Psoas muscle (tissue), 8 donors: ENCODE data around the gene BBS9. TPM values are rescaled to one million over a fixed set of nuclear protein-coding genes. Genes with fewer than 3 reads are reported as not detected.

Experiments used
- ATAC-seq, 4 donors: fragments of 200-7000 bp; cut with Tn5 transposase; one replicate each; pipeline ENCODE4 v1.9.1; 2020; ENCODE audit warnings: moderate library complexity in 3 of 4, mild to moderate bottlenecking in 2 of 4
- DNase-seq, 2 donors: peaks; one replicate each; pipeline ENCODE4 v3.0.0-alpha.2; 2020
- H3K27ac ChIP-seq: fragments of 200-600 bp; one replicate; pipeline ENCODE4 v1.8.0; 2022
- H3K27me3 ChIP-seq, 3 donors: fragments of 200-600 bp in 1 of 3; one replicate each; pipeline versions ENCODE4 v1.6.1 to v1.8.0; 2013 to 2022; ENCODE audit warnings: low read length in 2 of 3, mild to moderate bottlenecking in 2 of 3, moderate library complexity in 1 of 3; ENCODE audit not compliant: insufficient read depth in 3 of 3
- H3K36me3 ChIP-seq, 2 donors: fragments of 200-600 bp in 1 of 2; one replicate each; pipeline versions ENCODE4 v1.6.1 to v1.8.0; 2013 to 2022; ENCODE audit warnings: low read depth in 1 of 2, mild to moderate bottlenecking in 1 of 2, moderate library complexity in 1 of 2; ENCODE audit not compliant: insufficient read depth in 1 of 2
- H3K4me1 ChIP-seq: fragments of 200-600 bp; one replicate; pipeline ENCODE4 v1.8.0; 2022
- H3K4me3 ChIP-seq: fragments of 200-600 bp; one replicate; pipeline ENCODE4 v1.8.0; 2022; ENCODE audit warnings: mild to moderate bottlenecking
- H3K9me3 ChIP-seq: fragments of 200-600 bp; one replicate; pipeline ENCODE4 v1.8.0; 2022
- WGBS, 3 donors: extraction: QIAGEN DNeasy Blood & Tissue Kit; methylation state at CpG; one replicate each; pipeline versions ENCODE4 v1.1.6 to v1.1.7; 2013; 5-methylcytosine and 5-hydroxymethylcytosine counted together
- intact Hi-C, 2 donors: fragments of 100-400 bp; cut with DNase I; formaldehyde crosslinking; loops; one replicate each; pipeline versions ENCODE4 v1.11.0 to v1.14.2; 2022
- polyA plus RNA-seq, 3 donors: library from polyadenylated mRNA; stranded (reverse); fragments of 200-250 nt; gene quantifications; one replicate each; pipeline ENCODE4 v1.2.3, GENCODE V29; 2013
- total RNA-seq, 4 donors: library from RNA; stranded (reverse); fragmentation: NEBNext Ultra II Directional in 2 of 4; extraction: Animal tissue kit (Norgen Biotek cat#: 25700) in 2 of 4; gene quantifications; one replicate each; pipeline versions ENCODE4 v1.2.1 to v1.2.4, GENCODE V29; 2021 to 2023
- TF ChIP-seq, protein P1 (sequence below): fragments of 200-600 bp; IDR thresholded peaks from one replicate; pipeline ENCODE4 v1.8.0; 2022; ENCODE audit warnings: antibody characterized with exemption
- donor health status: healthy with polysubstance abuse.
- donor health status: DM: no; HTN: no; CAD: no; lungs with moderate emphysema.
- donor health status: Bipolar disorder and iron deficiency.
- donor health status: healthy.
- donor health status: DM: yes; HTN: yes; CAD: no.
- donor health status: DM: no; HTN: no; CAD: no.
- donor health status: DM: no; HTN: no; CAD: no.
- donor health status: DM: yes; HTN: yes; CAD: no.

The BBS9 gene
- total and polyA plus RNA-seq, 7 donors: 2.7 to 7.3 (median 4.1) TPM

DNA sequence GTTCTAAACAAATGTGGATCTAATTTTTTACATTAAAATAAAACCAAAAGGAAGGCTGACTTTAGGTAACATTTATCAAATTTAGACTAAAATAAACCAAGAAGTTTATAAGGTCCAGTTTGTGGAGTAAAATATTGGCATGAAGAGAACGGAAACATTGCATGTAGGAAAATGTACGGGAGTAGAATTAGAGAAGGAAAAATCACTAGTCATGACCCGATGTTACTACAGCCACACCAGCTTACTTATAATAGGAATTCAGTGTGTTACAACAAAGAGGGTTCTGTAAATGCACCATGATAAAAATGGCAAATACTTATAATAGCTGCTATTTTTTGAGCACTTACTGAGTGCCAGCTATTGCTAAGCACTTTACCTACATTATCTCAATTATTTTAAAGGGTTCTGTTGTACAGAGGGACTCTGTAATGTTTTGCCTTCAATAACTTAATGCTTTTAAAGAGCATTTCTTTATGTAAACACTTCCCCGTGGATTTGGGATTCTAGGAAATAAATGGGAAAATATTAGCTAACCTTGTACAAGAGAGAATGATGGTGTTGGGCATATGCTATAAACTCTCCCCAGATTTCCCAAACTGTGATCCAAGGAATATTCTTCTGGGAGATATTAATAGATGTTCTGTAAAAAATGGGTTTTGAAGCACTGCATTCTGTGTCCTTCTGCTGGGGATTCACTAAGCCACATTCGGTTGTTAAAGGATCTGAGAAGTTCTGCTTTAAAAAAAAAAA is 296.7 kb downstream of the BBS9 start:
- DNase-seq (no peak), ATAC-seq (no peak)
- intact Hi-C loops: no loop called here
- H3K36me3 ChIP-seq: no peaks in the 10 kb centered on the region
- TF ChIP-seq, protein P1, sequence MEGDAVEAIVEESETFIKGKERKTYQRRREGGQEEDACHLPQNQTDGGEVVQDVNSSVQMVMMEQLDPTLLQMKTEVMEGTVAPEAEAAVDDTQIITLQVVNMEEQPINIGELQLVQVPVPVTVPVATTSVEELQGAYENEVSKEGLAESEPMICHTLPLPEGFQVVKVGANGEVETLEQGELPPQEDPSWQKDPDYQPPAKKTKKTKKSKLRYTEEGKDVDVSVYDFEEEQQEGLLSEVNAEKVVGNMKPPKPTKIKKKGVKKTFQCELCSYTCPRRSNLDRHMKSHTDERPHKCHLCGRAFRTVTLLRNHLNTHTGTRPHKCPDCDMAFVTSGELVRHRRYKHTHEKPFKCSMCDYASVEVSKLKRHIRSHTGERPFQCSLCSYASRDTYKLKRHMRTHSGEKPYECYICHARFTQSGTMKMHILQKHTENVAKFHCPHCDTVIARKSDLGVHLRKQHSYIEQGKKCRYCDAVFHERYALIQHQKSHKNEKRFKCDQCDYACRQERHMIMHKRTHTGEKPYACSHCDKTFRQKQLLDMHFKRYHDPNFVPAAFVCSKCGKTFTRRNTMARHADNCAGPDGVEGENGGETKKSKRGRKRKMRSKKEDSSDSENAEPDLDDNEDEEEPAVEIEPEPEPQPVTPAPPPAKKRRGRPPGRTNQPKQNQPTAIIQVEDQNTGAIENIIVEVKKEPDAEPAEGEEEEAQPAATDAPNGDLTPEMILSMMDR: no peak
- no peak overlapping the region for H3K4me3 ChIP-seq
- H3K4me1 ChIP-seq: peaks cover 4% of the 10 kb centered on the region
- no peak overlapping the region for H3K27ac ChIP-seq
- 66 to 77% (median 72%) methylated on average over 5 of the region's 5 CpGs for WGBS, 3 donors
- no peaks in the 10 kb centered on the region for H3K9me3 ChIP-seq
- no peaks in the 10 kb centered on the region for H3K27me3 ChIP-seq

DNA sequence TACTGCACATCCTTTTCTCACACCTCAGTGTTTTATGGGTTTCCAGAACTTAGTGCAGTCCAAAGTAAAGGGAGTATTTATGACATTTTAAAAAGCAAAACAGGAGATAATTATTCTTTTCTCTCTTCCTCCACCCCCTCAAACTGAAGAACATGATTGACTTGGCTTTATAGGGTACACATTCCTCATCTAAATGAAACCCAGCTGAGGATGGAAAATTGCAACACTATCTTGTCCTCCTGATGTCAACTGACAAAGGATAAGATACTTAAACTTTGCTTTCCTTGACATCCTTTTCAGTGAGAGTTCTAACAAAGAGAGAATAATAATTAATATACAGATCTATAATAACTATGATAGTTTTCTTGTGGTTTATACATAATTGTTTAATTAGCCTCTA is 299.1 kb downstream of the BBS9 start:
- no peak overlapping the region for H3K27ac ChIP-seq
- no peak for DNase-seq
- ATAC-seq: no peak
- no peaks in the 10 kb centered on the region for H3K27me3 ChIP-seq
- TF ChIP-seq, protein P1: no peak
- peaks cover 4% of the 10 kb centered on the region for H3K4me1 ChIP-seq
- no peaks in the 10 kb centered on the region for H3K9me3 ChIP-seq
- intact Hi-C loops: no loop called here
- H3K4me3 ChIP-seq: no peak overlapping the region
- H3K36me3 ChIP-seq: no peaks in the 10 kb centered on the region

DNA sequence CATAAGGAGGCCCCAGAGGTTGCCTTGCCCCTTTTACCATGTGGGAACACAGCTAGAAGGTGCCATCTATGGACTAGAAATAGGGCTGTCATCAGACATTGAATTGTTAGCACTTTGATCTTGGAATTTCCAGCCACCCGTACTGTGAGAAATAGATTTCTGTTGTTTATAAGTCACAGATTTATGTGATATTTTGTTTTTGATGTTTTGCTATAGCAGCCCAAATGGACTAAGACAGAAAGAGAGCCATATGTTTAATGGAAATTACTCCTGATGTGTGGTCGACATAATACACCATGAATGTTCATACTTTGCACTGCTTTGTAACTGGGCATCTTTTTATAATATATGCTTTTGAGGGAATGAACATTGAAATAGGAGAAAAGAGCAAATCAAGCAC is 302.2 kb downstream of the BBS9 start:
- intact Hi-C loops: no loop called here
- no peak for ATAC-seq

DNA sequence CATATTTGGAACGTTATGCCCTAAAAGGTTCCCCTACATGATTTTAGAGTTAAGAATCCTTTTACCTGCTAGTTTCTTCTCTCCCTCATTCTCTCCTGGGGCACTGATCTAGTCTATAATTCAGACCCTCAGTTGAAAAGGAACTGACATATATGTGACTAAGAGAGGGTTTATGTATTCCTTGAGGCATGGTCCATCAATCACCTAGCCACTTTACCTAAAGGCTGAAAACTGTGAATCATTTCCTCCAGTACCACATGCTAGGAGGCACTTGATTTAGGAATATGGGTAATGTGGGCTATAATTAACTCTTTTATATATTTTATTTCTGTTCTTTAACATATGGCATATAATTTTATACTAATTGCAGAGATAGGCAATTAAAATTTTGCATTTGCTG is 303.5 kb downstream of the BBS9 start:
- H3K4me1 ChIP-seq: peaks cover 13% of the 10 kb centered on the region
- no peaks in the 10 kb centered on the region for H3K27me3 ChIP-seq
- ATAC-seq (no peak), DNase-seq (no peak)
- TF ChIP-seq, protein P1: no peak
- H3K36me3 ChIP-seq: no peaks in the 10 kb centered on the region
- no peaks in the 10 kb centered on the region for H3K9me3 ChIP-seq
- H3K27ac ChIP-seq: no peak overlapping the region
- 85 to 94% (median 94%) methylated on average over 1 of the region's 1 CpG for WGBS, 3 donors
- H3K4me3 ChIP-seq: no peak overlapping the region
- intact Hi-C loops: no loop called here

More for the DNA sequence above, 302.2 kb downstream of the BBS9 start:
- Histone ChIP-seq H3K36me3 (no peaks in the 10 kb centered on the region), H3K9me3 (no peaks in the 10 kb centered on the region), H3K4me1 (peaks cover 5% of the 10 kb centered on the region), H3K27ac (no peak overlapping the region), H3K27me3 (no peaks in the 10 kb centered on the region), H3K4me3 (no peak overlapping the region)
- TF ChIP-seq, protein P1: no peak
- 93 to 99% (median 97%) methylated on average over 2 of the region's 2 CpGs for whole genome bisulfite sequencing, 3 donors
- no peak for DNase-seq

DNA sequence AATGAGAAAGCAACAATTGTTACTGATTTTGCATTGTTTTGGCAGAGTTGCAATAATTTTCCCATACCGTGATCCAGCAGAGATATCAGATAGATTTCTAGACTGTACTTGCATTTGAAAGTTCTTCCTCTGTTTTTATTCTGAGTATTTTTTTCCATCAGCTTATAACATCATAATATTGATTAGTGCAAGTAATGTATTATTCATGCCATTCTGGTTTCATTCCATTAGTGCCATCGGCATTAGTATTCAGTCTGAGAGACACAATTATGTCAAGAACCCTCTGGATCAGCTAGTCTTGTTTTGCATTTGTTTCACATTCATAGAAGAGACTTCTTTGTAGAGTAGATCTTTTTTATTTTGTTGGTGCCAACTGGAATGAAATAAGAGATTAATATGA is 304.0 kb downstream of the BBS9 start:
- peaks cover 12% of the 10 kb centered on the region for H3K4me1 ChIP-seq
- TF ChIP-seq, protein P1: no peak
- ATAC-seq (no peak), DNase-seq (no peak)
- no peak overlapping the region for H3K27ac ChIP-seq
- 88 to 95% (median 93%) methylated on average over 2 of the region's 2 CpGs for WGBS, 3 donors
- no peaks in the 10 kb centered on the region for H3K9me3 ChIP-seq
- H3K36me3 ChIP-seq: no peaks in the 10 kb centered on the region
- no peaks in the 10 kb centered on the region for H3K27me3 ChIP-seq
- intact Hi-C loops: no loop called here
- no peak overlapping the region for H3K4me3 ChIP-seq
